Activated CD8-positive, alpha-beta T cell treated with anti-CD3 and anti-CD28 coated beads for 36 hours (primary cell): ENCODE data around the gene SDC1. TPM values are rescaled to one million over a fixed set of nuclear protein-coding genes. Genes with fewer than 3 reads are reported as not detected.

Experiments used
- ATAC-seq: fragments of 200-7000 bp; cut with Tn5 transposase; one replicate; pipeline ENCODE4 v1.10.0; 2021; ENCODE audit warnings: mild to moderate bottlenecking, moderate library complexity
- CTCF ChIA-PET: fragments of 350-600 bp; sonication (Branson Sonifier 250); formaldehyde crosslinking; loops from one replicate; lab custom pipeline; 2021; ENCODE audit warnings: antibody characterized with exemption; lab: Charles Lee
- POLR2A ChIA-PET: fragments of 350-600 bp; sonication (Branson Sonifier 250); formaldehyde crosslinking; loops from one replicate; lab custom pipeline; 2021; ENCODE audit warnings: antibody characterized with exemption; lab: Charles Lee
- DNase-seq: peaks from one replicate; pipeline ENCODE4 v3.0.0-alpha.2; 2020
- H3K27ac Mint-ChIP-seq: one replicate; pipeline ENCODE4 v1.8.0; 2021; ENCODE audit warnings: mild to moderate bottlenecking, mixed read lengths
- H3K27me3 Mint-ChIP-seq: one replicate; pipeline ENCODE4 v1.8.0; 2021; ENCODE audit warnings: mixed read lengths
- H3K36me3 Mint-ChIP-seq: one replicate; pipeline ENCODE4 v1.8.0; 2021; ENCODE audit warnings: low read depth, mixed read lengths
- H3K4me1 Mint-ChIP-seq: one replicate; pipeline ENCODE4 v1.8.0; 2021; ENCODE audit warnings: low read depth, mixed read lengths
- H3K4me3 Mint-ChIP-seq: one replicate; pipeline ENCODE4 v1.8.0; 2021; ENCODE audit warnings: mild to moderate bottlenecking, moderate library complexity, mixed read lengths
- H3K9me3 Mint-ChIP-seq: one replicate; pipeline ENCODE4 v1.8.0; 2021; ENCODE audit warnings: mixed read lengths
- intact Hi-C: fragments of 100-400 bp; cut with micrococcal nuclease; formaldehyde crosslinking; loops from one replicate; pipeline ENCODE4 v1.10.0; 2022
- total RNA-seq, 2 experiments: library from RNA; stranded (reverse); gene quantifications; one replicate each; pipeline ENCODE4 v1.2.3, GENCODE V29; 2021
- TF ChIP-seq, protein P1 (sequence below): fragments of 200-600 bp; IDR thresholded peaks from one replicate; pipeline ENCODE4 v1.8.0; 2022; ENCODE audit warnings: antibody characterized with exemption, mild to moderate bottlenecking

Gene SDC1
- total RNA-seq, 2 experiments from 2014 or later: 0.11 to 0.14 TPM

DNA sequence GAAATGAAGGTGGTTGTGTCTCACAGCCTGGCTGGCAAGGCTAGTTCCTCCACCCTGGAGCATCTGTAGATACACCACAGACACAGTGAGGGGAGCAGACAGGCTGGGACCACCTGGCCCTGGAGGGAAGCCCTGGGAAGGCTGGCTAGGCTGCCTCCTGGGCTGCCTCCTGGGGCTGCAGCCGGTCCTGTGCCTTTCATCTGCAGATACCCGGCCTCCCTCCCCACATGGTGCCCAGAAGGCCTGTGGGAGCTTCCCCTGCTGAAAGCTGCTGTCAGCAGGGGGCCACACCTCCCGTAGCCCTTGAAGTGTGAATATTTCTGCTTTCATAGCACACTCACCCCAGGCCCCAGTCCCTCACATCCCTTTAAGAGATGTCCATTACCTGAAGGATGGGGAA lies 37.6 kb downstream of the SDC1 start:
- no peaks in the 10 kb centered on the region for H3K4me1 Mint-ChIP-seq
- H3K9me3 Mint-ChIP-seq: no peaks in the 10 kb centered on the region
- H3K36me3 Mint-ChIP-seq: no peaks in the 10 kb centered on the region
- DNase-seq: no peak
- no peak overlapping the region for H3K4me3 Mint-ChIP-seq
- H3K27ac Mint-ChIP-seq: no peak overlapping the region
- CTCF ChIA-PET: no interaction called here
- H3K27me3 Mint-ChIP-seq: peaks cover 1% of the 10 kb centered on the region
- no peak for ATAC-seq
- TF ChIP-seq, protein P1, sequence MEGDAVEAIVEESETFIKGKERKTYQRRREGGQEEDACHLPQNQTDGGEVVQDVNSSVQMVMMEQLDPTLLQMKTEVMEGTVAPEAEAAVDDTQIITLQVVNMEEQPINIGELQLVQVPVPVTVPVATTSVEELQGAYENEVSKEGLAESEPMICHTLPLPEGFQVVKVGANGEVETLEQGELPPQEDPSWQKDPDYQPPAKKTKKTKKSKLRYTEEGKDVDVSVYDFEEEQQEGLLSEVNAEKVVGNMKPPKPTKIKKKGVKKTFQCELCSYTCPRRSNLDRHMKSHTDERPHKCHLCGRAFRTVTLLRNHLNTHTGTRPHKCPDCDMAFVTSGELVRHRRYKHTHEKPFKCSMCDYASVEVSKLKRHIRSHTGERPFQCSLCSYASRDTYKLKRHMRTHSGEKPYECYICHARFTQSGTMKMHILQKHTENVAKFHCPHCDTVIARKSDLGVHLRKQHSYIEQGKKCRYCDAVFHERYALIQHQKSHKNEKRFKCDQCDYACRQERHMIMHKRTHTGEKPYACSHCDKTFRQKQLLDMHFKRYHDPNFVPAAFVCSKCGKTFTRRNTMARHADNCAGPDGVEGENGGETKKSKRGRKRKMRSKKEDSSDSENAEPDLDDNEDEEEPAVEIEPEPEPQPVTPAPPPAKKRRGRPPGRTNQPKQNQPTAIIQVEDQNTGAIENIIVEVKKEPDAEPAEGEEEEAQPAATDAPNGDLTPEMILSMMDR: no peak
- POLR2A ChIA-PET: no interaction called here
- intact Hi-C loops: no loop called here

DNA sequence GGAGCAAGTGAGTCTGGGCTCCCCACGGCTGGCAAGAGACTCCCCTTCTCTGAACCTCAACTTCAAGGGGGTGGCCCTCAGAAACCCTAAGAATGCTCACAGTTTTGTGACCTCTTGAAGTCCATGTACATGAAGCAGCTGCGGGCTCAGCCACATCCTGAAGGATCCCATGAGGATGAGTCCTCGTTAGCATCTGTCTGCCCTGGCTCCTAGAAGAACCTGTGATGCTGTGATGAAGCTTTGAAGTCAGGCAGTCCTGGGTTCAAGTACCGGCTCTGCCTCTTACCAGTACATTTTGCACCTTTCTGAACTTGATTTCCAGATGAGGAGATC lies 38.1 kb downstream of the SDC1 start:
- Mint-ChIP-seq H3K36me3 (no peaks in the 10 kb centered on the region), H3K27ac (no peak overlapping the region), H3K9me3 (no peaks in the 10 kb centered on the region), H3K27me3 (peaks cover 1% of the 10 kb centered on the region), H3K4me1 (no peaks in the 10 kb centered on the region), H3K4me3 (no peak overlapping the region)
- ATAC-seq: no peak
- no peak for DNase-seq
- CTCF ChIA-PET: no interaction called here
- intact Hi-C loops: no loop called here
- TF ChIP-seq, protein P1: no peak
- POLR2A ChIA-PET: no interaction called here

DNA sequence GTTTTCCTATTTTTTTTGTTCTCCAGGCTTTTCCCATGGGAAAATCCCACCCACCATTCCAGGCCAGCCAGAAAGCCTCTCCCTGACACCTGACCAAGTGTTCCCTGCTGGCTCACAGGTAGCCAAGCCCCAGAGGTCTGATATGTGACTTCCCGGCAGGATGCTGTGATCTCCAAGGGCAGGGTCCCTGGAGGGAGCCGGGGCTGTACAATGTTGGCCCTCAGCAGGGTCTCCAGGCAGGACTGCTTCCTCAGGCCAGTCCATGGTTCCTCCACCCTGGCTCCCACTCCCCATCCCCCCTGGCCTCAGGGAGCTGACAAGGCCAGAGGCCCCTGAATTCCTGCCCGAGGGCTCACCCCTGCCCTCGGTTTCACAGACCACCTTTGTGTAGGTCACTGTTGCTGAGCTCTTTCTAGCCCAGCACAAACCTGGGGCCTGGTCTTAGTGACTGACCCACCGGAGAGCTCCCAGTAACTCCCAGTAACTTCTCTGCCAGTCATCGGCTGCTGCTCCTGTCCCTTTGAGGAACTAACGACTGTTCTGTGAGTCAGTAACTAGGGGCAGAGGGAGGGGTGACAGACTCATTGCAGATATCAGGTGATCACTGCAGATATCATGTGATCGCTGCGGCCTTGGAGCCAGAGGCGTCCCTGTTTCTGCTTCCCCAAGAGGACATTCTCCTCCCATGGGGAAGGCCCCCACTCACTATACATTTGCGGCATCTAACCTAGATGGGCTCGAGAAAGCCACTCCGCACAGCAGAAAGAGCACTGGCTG lies 38.7 kb downstream of the SDC1 start:
- DNase-seq (no peak), ATAC-seq (no peak)
- H3K4me3 Mint-ChIP-seq: no peak overlapping the region
- TF ChIP-seq, protein P1: no peak
- H3K27me3 Mint-ChIP-seq: peaks cover 1% of the 10 kb centered on the region
- no peak overlapping the region for H3K27ac Mint-ChIP-seq
- no peaks in the 10 kb centered on the region for H3K9me3 Mint-ChIP-seq
- H3K4me1 Mint-ChIP-seq: no peaks in the 10 kb centered on the region
- intact Hi-C loops: no loop called here
- H3K36me3 Mint-ChIP-seq: no peaks in the 10 kb centered on the region
- ChIA-PET POLR2A (no interaction called here), CTCF (interaction anchor here (1.2 kb wide), 1 partner anchor 81 kb away, joined by 3 read pairs; no protein-coding TSS in a partner anchor)

DNA sequence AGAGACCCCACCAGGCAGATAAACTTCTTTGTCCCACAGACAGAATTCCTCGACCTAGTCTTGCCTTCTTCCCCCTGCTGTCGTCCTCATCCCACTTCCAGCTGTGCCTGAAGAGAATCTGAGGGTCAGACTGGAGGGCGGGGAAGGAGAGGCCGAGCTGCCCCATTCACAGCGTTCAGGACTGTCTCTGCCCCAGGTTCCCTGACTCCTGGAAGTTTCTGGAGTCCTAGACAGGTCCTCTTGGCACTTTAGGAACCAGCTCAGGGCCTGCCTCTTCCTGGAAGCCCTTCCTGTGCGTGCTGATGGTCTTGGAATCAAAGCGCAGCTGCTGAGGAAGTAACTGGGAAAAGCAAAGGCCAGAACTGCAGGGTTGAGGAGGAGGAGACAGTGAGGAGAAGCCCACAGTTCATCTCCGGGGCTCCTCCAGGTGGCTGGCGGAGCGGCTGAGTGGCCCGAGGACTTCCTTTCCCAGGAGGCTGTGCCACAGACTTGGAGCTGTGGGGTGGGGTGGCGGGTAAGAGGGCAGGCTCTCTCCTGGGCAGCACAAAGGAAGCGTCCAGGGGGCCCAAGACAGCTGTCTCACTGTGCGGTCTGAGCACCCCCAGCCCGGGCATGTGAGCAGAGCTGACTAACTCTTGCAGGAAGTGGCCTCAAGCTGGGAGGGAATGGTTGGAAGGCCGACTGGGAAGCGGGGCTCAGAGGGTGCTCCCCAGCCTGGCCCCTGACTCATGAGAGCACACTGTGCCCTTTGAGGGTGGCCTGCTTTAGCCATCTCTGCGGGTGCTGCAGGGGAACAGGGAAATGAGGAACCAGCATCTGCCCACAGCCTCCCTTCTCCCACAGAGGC lies 39.5 kb downstream of the SDC1 start:
- no peaks in the 10 kb centered on the region for H3K9me3 Mint-ChIP-seq
- H3K4me3 Mint-ChIP-seq: no peak overlapping the region
- DNase-seq: no peak
- intact Hi-C loops: no loop called here
- POLR2A ChIA-PET: no interaction called here
- no peak overlapping the region for H3K27ac Mint-ChIP-seq
- TF ChIP-seq, protein P1: no peak
- CTCF ChIA-PET: interaction anchor here (1.0 to 1.2 kb wide), 2 partner anchors 80 to 227 kb away, joined by 3 read pairs; no protein-coding TSS in a partner anchor
- H3K27me3 Mint-ChIP-seq: peaks cover 1% of the 10 kb centered on the region
- no peaks in the 10 kb centered on the region for H3K4me1 Mint-ChIP-seq
- ATAC-seq: no peak
- H3K36me3 Mint-ChIP-seq: no peaks in the 10 kb centered on the region
